WTC11 (cell line): ENCODE measurements around the gene CLEC20A. TPM values are rescaled to one million over a fixed set of nuclear protein-coding genes. Genes with fewer than 3 reads are reported as not detected.

Experiments
- ATAC-seq: fragments of 200-7000 bp; cut with Tn5 transposase; 2 replicates; pipeline ENCODE4 v1.10.0; 2021; ENCODE audit warnings: mild to moderate bottlenecking, moderate library complexity
- CTCF ChIA-PET: fragments of 300-600 bp; sonication (Branson Sonifier 250); formaldehyde crosslinking; loops from one replicate; lab custom pipeline; 2021; ENCODE audit warnings: antibody characterized with exemption; lab: Charles Lee
- POLR2A ChIA-PET: fragments of 350-600 bp; sonication (Branson Sonifier 250); formaldehyde crosslinking; loops from one replicate; lab custom pipeline; 2021; ENCODE audit warnings: antibody characterized with exemption; lab: Charles Lee
- DNase-seq: peaks from one replicate; pipeline ENCODE4 v3.0.0; 2021; ENCODE audit warnings: low spot score
- H3K27ac Mint-ChIP-seq: 2 replicates; pipeline ENCODE4 v1.8.0; 2021; ENCODE audit warnings: mixed read lengths
- H3K27me3 Mint-ChIP-seq: 2 replicates; pipeline ENCODE4 v1.8.0; 2021; ENCODE audit warnings: low read depth, mild to moderate bottlenecking, moderate library complexity, mixed read lengths
- H3K36me3 Mint-ChIP-seq: 2 replicates; pipeline ENCODE4 v1.8.0; 2021; ENCODE audit warnings: mixed read lengths
- H3K4me1 Mint-ChIP-seq: 2 replicates; pipeline ENCODE4 v1.8.0; 2022; ENCODE audit warnings: mixed read lengths
- H3K4me3 Mint-ChIP-seq: 2 replicates; pipeline ENCODE4 v1.8.0; 2021; ENCODE audit warnings: mild to moderate bottlenecking, moderate library complexity, mixed read lengths
- H3K9me3 Mint-ChIP-seq: 2 replicates; pipeline ENCODE4 v1.8.0; 2021; ENCODE audit warnings: mixed read lengths
- CDX4 ChIP-seq: fragments of 250-450 bp; sonication (Bioruptor Pico); IDR thresholded peaks from 2 replicates; pipeline ENCODE4 v1.9.0; 2021; ENCODE audit warnings: moderate library complexity, mild to moderate bottlenecking, inconsistent platforms, borderline replicate concordance
- ERG ChIP-seq: fragments of 250-450 bp; sonication (Bioruptor Pico); IDR thresholded peaks from 2 replicates; pipeline ENCODE4 v1.8.0; 2021; ENCODE audit warnings: mild to moderate bottlenecking
- ESRRA ChIP-seq: sonication (generic); formaldehyde crosslinking; IDR thresholded peaks from 2 replicates; pipeline ENCODE4 v1.8.1; 2022; ENCODE audit warnings: mild to moderate bottlenecking, missing genetic modification reagents, borderline replicate concordance
- GTF2I ChIP-seq: fragments of 250-450 bp; sonication (Bioruptor Pico); conservative IDR thresholded peaks from 2 replicates; pipeline ENCODE4 v1.4.0; 2021; ENCODE audit warnings: mild to moderate bottlenecking
- HMGA2 ChIP-seq: fragments of 250-450 bp; sonication (Bioruptor Pico); IDR thresholded peaks from 2 replicates; pipeline ENCODE4 v1.4.0; 2021; ENCODE audit warnings: mild to moderate bottlenecking, moderate library complexity
- JAZF1 ChIP-seq: fragments of 250-450 bp; sonication (Bioruptor Pico); IDR thresholded peaks from 2 replicates; pipeline ENCODE4 v1.9.0; 2021; ENCODE audit warnings: moderate library complexity, mild to moderate bottlenecking, inconsistent platforms
- NFATC4 ChIP-seq: fragments of 250-450 bp; sonication (Bioruptor Pico); IDR thresholded peaks from 2 replicates; pipeline ENCODE4 v1.9.0; 2021; ENCODE audit warnings: mild to moderate bottlenecking
- NR3C1 ChIP-seq: sonication (generic); formaldehyde crosslinking; conservative IDR thresholded peaks from 2 replicates; pipeline ENCODE4 v1.8.1; 2023; ENCODE audit warnings: low read depth, mild to moderate bottlenecking, missing genetic modification reagents
- SMAD4 ChIP-seq: sonication (generic); formaldehyde crosslinking; IDR thresholded peaks from 2 replicates; pipeline ENCODE4 v1.8.0; 2022; ENCODE audit warnings: mild to moderate bottlenecking, missing genetic modification reagents
- ZNF121 ChIP-seq: sonication (generic); formaldehyde crosslinking; IDR thresholded peaks from 2 replicates; pipeline ENCODE4 v1.8.0; 2023; ENCODE audit warnings: missing genetic modification reagents
- ZNF232 ChIP-seq: sonication (generic); formaldehyde crosslinking; IDR thresholded peaks from 2 replicates; pipeline ENCODE4 v1.8.0; 2022; ENCODE audit warnings: mild to moderate bottlenecking, missing genetic modification reagents
- ZNF317 ChIP-seq: sonication (generic); formaldehyde crosslinking; IDR thresholded peaks from 2 replicates; pipeline ENCODE4 v1.8.1; 2023; ENCODE audit warnings: low read depth, mild to moderate bottlenecking, moderate library complexity, missing genetic modification reagents, borderline replicate concordance
- ZNF671 ChIP-seq: fragments of 250-450 bp; sonication (Bioruptor Pico); IDR thresholded peaks from 2 replicates; pipeline ENCODE4 v1.8.0; 2021; ENCODE audit warnings: mild to moderate bottlenecking
- total RNA-seq: library from RNA; stranded (reverse); gene quantifications from 3 replicates; pipeline ENCODE4 v1.2.3, GENCODE V29; 2021
- TF ChIP-seq, protein P1 (sequence below): sonication (generic); formaldehyde crosslinking; IDR thresholded peaks from 2 replicates; pipeline ENCODE4 v1.8.0; 2023; ENCODE audit warnings: mild to moderate bottlenecking, missing genetic modification reagents
- TF ChIP-seq, protein P2 (sequence below): sonication (generic); formaldehyde crosslinking; IDR thresholded peaks from 2 replicates; pipeline ENCODE4 v1.8.1; 2023; ENCODE audit warnings: mild to moderate bottlenecking, missing genetic modification reagents, borderline replicate concordance
- TF ChIP-seq, protein P3 (sequence below): sonication (generic); formaldehyde crosslinking; IDR thresholded peaks from 2 replicates; pipeline ENCODE4 v1.8.1; 2022; ENCODE audit warnings: low read depth, mild to moderate bottlenecking, moderate library complexity, missing genetic modification reagents, borderline replicate concordance

Gene CLEC20A
- total RNA-seq, 1 experiment from 2014 or later = not detected

DNA sequence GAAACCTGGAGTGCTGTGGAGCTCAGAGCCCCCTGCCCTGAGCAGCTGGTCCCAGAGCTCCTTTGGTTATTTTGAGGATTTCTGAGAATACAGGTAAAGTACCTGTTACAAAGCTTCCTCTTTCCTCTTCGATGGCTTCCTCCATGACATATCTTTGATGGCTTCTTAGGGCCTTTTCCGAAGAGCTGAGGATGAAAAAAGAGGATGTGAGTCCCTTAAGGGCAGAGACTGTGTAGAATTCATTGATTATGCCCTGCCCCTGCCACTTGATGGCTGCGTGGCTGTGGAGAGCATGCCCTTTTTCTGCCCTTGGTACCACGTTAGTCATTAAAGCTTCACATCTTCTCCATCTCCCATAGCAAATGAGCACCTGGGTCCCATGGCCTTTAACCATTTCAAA, 30.4 kb upstream of the CLEC20A start (continued):
- TF ChIP-seq, protein P1, sequence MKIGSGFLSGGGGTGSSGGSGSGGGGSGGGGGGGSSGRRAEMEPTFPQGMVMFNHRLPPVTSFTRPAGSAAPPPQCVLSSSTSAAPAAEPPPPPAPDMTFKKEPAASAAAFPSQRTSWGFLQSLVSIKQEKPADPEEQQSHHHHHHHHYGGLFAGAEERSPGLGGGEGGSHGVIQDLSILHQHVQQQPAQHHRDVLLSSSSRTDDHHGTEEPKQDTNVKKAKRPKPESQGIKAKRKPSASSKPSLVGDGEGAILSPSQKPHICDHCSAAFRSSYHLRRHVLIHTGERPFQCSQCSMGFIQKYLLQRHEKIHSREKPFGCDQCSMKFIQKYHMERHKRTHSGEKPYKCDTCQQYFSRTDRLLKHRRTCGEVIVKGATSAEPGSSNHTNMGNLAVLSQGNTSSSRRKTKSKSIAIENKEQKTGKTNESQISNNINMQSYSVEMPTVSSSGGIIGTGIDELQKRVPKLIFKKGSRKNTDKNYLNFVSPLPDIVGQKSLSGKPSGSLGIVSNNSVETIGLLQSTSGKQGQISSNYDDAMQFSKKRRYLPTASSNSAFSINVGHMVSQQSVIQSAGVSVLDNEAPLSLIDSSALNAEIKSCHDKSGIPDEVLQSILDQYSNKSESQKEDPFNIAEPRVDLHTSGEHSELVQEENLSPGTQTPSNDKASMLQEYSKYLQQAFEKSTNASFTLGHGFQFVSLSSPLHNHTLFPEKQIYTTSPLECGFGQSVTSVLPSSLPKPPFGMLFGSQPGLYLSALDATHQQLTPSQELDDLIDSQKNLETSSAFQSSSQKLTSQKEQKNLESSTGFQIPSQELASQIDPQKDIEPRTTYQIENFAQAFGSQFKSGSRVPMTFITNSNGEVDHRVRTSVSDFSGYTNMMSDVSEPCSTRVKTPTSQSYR = no peak
- TF ChIP-seq JAZF1 (CRISPR knock-in tag) = no peak
- TF ChIP-seq ESRRA (CRISPR knock-in tag) = no peak
- TF ChIP-seq, protein P2, sequence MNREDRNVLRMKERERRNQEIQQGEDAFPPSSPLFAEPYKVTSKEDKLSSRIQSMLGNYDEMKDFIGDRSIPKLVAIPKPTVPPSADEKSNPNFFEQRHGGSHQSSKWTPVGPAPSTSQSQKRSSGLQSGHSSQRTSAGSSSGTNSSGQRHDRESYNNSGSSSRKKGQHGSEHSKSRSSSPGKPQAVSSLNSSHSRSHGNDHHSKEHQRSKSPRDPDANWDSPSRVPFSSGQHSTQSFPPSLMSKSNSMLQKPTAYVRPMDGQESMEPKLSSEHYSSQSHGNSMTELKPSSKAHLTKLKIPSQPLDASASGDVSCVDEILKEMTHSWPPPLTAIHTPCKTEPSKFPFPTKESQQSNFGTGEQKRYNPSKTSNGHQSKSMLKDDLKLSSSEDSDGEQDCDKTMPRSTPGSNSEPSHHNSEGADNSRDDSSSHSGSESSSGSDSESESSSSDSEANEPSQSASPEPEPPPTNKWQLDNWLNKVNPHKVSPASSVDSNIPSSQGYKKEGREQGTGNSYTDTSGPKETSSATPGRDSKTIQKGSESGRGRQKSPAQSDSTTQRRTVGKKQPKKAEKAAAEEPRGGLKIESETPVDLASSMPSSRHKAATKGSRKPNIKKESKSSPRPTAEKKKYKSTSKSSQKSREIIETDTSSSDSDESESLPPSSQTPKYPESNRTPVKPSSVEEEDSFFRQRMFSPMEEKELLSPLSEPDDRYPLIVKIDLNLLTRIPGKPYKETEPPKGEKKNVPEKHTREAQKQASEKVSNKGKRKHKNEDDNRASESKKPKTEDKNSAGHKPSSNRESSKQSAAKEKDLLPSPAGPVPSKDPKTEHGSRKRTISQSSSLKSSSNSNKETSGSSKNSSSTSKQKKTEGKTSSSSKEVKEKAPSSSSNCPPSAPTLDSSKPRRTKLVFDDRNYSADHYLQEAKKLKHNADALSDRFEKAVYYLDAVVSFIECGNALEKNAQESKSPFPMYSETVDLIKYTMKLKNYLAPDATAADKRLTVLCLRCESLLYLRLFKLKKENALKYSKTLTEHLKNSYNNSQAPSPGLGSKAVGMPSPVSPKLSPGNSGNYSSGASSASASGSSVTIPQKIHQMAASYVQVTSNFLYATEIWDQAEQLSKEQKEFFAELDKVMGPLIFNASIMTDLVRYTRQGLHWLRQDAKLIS (CRISPR knock-in tag) = no peak

DNA sequence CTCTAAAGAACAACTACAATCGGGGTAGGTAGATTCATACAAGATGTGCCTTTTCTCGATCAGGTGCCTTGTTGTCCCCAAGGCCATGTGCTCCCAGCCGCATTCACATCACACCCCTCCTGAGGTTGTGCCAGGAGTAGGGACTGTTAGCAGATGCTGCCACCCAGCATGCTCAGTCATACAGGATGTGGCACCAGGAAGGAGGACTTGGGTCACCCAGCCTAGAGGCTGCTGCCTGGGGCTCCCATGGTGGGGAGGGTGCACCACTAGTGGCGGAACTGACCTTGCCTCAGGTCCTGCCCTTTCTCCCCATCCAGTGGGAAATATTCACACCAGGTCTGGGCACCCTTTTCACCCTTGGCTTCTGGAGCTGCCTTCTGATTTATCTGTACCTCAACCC, 24.5 kb upstream of the CLEC20A start:
- no peak for ATAC-seq
- H3K36me3 Mint-ChIP-seq = no peaks in the 10 kb centered on the region
- no peak for DNase-seq
- H3K27ac Mint-ChIP-seq = no peak overlapping the region
- CTCF ChIA-PET = no interaction called here
- no peak overlapping the region for H3K4me3 Mint-ChIP-seq
- POLR2A ChIA-PET = no interaction called here
- TF ChIP-seq ZNF317 (CRISPR knock-in tag) = no peak
- no peak for TF ChIP-seq NR3C1 (CRISPR knock-in tag)
- no peak for TF ChIP-seq GTF2I (CRISPR knock-in tag)
- TF ChIP-seq ZNF121 (CRISPR knock-in tag) = no peak
- no peak for TF ChIP-seq SMAD4 (CRISPR knock-in tag)
- TF ChIP-seq ERG (CRISPR knock-in tag) = no peak
- TF ChIP-seq HMGA2 (CRISPR knock-in tag) = no peak
- no peak for TF ChIP-seq CDX4 (CRISPR knock-in tag)
- no peak for TF ChIP-seq NFATC4 (CRISPR knock-in tag)
- TF ChIP-seq, protein P3, sequence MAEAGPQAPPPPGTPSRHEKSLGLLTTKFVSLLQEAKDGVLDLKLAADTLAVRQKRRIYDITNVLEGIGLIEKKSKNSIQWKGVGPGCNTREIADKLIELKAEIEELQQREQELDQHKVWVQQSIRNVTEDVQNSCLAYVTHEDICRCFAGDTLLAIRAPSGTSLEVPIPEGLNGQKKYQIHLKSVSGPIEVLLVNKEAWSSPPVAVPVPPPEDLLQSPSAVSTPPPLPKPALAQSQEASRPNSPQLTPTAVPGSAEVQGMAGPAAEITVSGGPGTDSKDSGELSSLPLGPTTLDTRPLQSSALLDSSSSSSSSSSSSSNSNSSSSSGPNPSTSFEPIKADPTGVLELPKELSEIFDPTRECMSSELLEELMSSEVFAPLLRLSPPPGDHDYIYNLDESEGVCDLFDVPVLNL (CRISPR knock-in tag) = no peak
- TF ChIP-seq ZNF232 (CRISPR knock-in tag) = no peak
- no peak for TF ChIP-seq ZNF671 (CRISPR knock-in tag)
- H3K4me1 Mint-ChIP-seq = 0 out of 2 replicates have a peak, but pooled peaks cover 4% of the 10 kb centered on the region
- peaks cover 14% of the 10 kb centered on the region for H3K9me3 Mint-ChIP-seq
- H3K27me3 Mint-ChIP-seq = no peaks in the 10 kb centered on the region
